Measurements from ENCODE around the gene C3. TPM values are rescaled to one million over a fixed set of nuclear protein-coding genes. Genes with fewer than 3 reads are reported as not detected.

The C3 gene
- total RNA-seq, 2 experiments from 2014 or later: 0.93 to 1.0 TPM

DNA sequence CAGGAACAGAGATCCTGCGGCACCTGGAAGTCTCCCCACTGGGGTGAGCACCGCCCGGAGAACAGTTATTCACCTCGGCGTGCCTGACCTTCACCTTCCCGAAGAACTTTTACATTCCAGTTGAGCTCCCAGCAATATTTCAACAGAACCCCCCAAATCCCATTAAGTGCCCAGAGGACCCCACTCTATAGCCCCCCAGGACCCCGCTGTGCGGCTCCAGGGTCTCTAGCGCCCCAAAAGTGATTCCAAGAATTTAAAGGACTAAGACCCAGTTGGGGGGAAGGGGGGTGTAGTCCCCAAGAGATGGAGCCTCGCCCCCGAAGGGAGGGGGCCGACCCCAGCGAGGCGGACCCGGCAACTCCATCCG, 16.4 kb upstream of the C3 start:
- peaks cover 19% of the 10 kb centered on the region for H3K36me3 Mint-ChIP-seq (ENCODE audit: low read depth)
- POLR2A ChIA-PET: interaction anchor here (0.6 to 1.8 kb wide), 9 partner anchors 52 to 362 kb away, joined by 3 to 7 read pairs (median 3); no protein-coding TSS in a partner anchor
- ATAC-seq: no peak

DNA sequence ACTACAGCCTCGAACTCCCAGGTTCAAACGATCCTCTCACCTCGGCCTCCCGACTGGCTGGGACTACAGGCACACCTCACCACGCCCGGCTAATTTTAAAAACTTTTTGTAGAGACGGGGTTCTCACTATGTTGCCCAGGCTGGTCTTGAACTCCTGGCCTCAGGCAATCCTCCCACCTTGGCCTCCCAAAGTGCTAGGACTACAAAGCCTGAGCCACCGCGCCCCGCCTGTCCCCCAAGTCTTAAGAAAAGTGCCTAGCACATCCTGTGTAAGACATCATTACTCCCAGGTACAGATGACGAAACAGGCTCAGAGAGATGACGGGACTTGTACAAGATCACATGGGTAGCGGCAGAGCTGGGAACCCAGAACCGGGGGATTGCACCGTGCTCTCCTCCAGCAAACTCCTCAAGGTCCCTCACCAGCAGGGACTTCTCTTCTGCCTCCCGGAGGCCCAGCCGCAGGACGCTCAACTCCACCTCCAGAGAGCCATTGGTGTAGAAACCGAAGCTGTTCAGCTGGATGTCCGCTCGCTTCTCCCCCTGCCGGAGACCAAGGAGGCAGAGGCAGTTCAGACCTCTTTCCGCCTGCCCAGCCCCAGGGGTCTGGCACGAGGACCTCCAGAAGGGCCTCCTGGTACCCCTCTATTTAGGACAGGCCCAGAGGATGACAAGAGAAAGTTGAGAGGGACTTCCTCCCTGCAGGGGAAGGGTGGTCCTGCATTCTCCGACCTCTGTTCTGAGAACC, 15.9 kb upstream of the C3 start:
- ChIA-PET POLR2A (interaction anchor here (0.6 to 1.0 kb wide), 6 partner anchors 31 to 363 kb away, joined by 3 to 4 read pairs (median 4); no protein-coding TSS in a partner anchor), CTCF (interaction anchor here (0.6 to 4.4 kb wide), 11 partner anchors 9 to 220 kb away, joined by 3 to 38 read pairs (median 4); no protein-coding TSS in a partner anchor)
- intact Hi-C loops (cut with DNase I, micrococcal nuclease): loop anchor here (1.0 to 5.0 kb wide), 9 partner anchors 18 to 1136 kb away; partner anchors contain the start of genes PRR36 (in 1 of the 2) and TNFSF14 (in 1 of the 2)
- Mint-ChIP-seq H3K4me1 (peaks cover 35% of the 10 kb centered on the region), H3K27me3 (no peaks in the 10 kb centered on the region), H3K4me3 (peak overlapping the region; percentile 89), H3K27ac (peak overlapping the region; percentile 98), H3K9me3 (ENCODE audit: low read depth) (no peaks in the 10 kb centered on the region), H3K36me3 (ENCODE audit: low read depth) (peaks cover 19% of the 10 kb centered on the region)
- peak; percentile 26 for ATAC-seq
- peak; percentile 83 for DNase-seq

More for the DNA sequence above, 16.4 kb upstream of the C3 start:
- CTCF ChIA-PET: interaction anchor here (0.6 to 4.4 kb wide), 13 partner anchors 35 to 753 kb away, joined by 3 to 38 read pairs (median 4); partner anchors contain the start of genes TNFSF14 and VAV1
- peak overlapping the region; percentile 89 for H3K4me3 Mint-ChIP-seq
- intact Hi-C loops (cut with DNase I, micrococcal nuclease): loop anchor here (1.0 to 5.0 kb wide), 25 partner anchors 18 to 1135 kb away; partner anchors contain the start of genes GTF2F1 (in 1 of the 2), PRR36 (in 1 of the 2), RFX2 (in 1 of the 2) and SH2D3A (in 1 of the 2)
- no peaks in the 10 kb centered on the region for H3K27me3 Mint-ChIP-seq
- peaks cover 39% of the 10 kb centered on the region for H3K4me1 Mint-ChIP-seq
- no peaks in the 10 kb centered on the region for H3K9me3 Mint-ChIP-seq (ENCODE audit: low read depth)
- peak overlapping the region; percentile 98 for H3K27ac Mint-ChIP-seq
- no peak for DNase-seq

DNA sequence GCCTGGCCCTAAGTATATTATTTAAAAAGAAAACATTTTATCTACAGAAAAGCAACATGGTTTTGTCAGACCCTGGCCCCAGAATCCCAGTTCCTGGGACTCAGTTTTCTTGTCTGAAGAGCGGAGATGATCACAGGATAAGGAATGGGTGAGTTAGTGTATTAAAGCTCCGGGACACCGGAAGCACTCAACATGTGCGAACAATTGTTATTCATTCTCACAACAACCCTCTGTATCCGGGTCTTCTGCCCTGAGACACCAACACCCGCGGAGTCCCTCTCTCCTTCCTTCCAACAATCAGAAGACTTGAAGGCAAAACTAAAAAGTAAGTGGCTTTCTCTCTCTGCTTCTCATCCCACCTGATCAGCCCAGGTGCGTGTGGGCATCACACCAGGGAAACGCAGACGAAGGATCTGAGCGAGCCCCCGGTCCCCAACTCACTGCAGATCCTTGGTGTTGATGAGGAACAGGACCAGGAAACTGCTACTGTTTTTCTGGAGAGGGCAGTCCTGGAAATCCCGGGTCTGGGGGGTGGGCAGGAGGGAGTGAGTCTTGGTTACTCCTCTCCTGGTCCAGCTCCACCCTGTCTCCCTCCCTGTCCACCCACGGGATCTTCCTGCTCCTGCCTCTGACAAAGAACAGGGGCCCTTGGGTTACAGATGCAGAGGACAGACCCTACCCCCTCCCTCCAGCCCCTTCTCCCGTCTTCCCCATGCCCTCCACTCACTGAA, 14.9 kb upstream of the C3 start:
- Mint-ChIP-seq H3K4me3 (peak overlapping the region; percentile 89), H3K4me1 (peaks cover 29% of the 10 kb centered on the region), H3K27me3 (no peaks in the 10 kb centered on the region), H3K27ac (peak overlapping the region; percentile 98), H3K36me3 (ENCODE audit: low read depth) (peaks cover 19% of the 10 kb centered on the region), H3K9me3 (ENCODE audit: low read depth) (no peaks in the 10 kb centered on the region)
- intact Hi-C loops (cut with DNase I, micrococcal nuclease): loop anchor here in 1 of 2 experiments (5.0 kb wide), 1 partner anchor 1137 kb away; the partner anchor contains the start of gene PRR36
- no peak for ATAC-seq
- CTCF ChIA-PET: interaction anchor here (0.6 to 1.7 kb wide), 4 partner anchors 87 to 219 kb away, joined by 3 to 8 read pairs (median 3); no protein-coding TSS in a partner anchor
- POLR2A ChIA-PET: no interaction called here
- DNase-seq: no peak

DNA sequence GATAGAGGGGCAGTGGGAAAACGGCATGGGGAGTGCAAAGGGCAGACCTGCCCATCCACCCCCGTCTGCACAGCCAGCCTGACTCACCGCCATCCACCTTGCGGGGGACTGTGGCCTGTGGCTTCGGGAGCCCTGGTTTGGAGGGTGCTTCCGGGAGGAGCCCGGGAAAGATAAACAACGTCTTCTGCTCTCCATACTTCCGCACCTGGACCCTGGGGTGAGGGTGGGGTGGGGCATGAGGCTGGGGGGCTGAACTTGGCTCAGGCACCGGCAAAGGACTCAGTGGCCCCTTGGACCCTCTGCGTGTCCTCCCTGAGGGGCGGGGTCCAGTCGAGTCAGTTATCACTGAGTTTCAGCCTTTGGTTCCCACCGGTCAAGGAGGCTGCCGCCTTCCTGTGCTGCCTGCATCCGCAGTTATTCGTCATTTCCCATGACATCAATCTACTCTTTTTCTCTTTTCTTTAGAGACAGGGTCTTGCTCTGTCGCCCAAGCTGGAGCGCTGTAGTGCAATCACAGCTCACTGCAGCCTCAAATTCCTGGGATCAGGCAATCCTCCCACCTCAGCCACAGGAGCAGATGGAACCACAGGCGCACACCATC, 13.7 kb upstream of the C3 start:
- CTCF ChIA-PET: no interaction called here
- DNase-seq: no peak
- no peaks in the 10 kb centered on the region for H3K9me3 Mint-ChIP-seq (ENCODE audit: low read depth)
- no peak overlapping the region for H3K4me3 Mint-ChIP-seq
- POLR2A ChIA-PET: no interaction called here
- H3K27ac Mint-ChIP-seq: no peak overlapping the region
- intact Hi-C loops (cut with DNase I, micrococcal nuclease): no loop called here
- peaks cover 27% of the 10 kb centered on the region for H3K4me1 Mint-ChIP-seq
- no peaks in the 10 kb centered on the region for H3K27me3 Mint-ChIP-seq
- H3K36me3 Mint-ChIP-seq (ENCODE audit: low read depth): peaks cover 19% of the 10 kb centered on the region
- ATAC-seq: no peak

DNA sequence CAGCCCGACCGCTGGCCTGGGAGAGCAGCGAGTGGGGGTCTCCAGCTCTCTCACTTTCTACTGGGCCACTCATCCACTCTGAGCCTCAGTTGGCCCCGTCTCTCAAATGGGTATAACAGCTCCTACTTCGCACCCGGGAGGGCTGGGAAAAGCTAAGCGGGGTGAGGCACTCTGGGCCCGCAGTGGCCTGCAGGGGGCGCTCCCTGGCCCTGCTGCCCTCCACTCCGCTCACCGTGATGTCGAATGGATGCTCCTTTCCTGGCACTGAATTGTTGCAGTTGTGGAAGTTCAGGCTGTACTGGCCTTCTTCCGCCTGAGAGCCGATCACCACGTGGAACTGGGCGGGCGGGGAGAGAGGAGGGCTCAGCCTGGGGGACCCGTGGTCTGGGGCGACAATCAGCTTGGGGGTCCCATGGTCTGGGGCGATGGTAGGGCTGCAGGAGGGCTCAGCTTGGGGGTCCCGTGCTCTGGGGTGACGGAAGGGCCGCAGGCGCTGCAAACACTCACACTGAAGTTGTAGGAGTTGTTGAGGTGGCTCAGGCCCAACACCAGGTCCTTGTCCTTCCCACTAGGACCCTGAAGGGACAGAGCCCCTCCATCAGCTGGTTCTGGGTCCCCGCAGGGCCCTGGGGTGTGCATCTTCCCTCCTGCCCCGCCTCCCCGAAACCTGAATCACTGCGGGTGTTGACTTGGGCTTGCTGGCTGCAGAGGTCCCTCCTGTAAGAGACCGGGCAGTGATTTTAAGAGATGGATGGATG, 13.1 kb upstream of the C3 start:
- ATAC-seq: no peak
- POLR2A ChIA-PET: interaction anchor here (0.6 kb wide), 1 partner anchor 66 kb away, joined by 3 read pairs; no protein-coding TSS in a partner anchor
- CTCF ChIA-PET: interaction anchor here (0.9 to 1.2 kb wide), 3 partner anchors 10 to 130 kb away, joined by 3 to 4 read pairs (median 3); no protein-coding TSS in a partner anchor
- Mint-ChIP-seq H3K4me3 (no peak overlapping the region), H3K9me3 (ENCODE audit: low read depth) (no peaks in the 10 kb centered on the region), H3K4me1 (peaks cover 20% of the 10 kb centered on the region), H3K27ac (no peak overlapping the region), H3K36me3 (ENCODE audit: low read depth) (peaks cover 19% of the 10 kb centered on the region), H3K27me3 (no peaks in the 10 kb centered on the region)
- intact Hi-C loops (cut with DNase I, micrococcal nuclease): no loop called here
- peak; percentile 55 for DNase-seq

DNA sequence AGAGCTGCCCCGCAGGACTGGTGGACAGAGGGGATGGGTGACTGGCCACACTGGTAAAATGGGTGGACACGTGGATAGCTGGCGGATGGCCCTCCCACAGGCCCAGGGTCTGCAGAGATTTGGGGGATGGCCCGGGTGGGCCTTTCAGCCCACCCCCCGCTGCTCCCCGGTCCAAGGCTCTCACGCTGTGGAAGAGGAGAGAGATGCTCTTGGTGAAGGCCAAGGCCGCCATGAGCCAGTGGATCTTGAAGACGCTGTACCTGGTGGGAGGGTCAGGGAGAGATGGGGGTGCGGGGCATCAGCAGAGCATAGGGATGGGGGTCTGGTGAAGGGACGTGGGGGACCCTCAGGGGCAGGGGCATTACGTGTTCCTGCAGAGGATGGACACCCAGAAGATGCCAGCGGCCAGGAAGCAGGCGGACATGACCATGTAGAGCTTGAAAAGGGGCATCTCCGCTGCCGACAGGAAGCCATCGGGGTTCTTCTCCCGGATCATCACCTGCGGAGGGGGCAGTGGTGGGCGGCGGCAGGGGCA, 12.4 kb upstream of the C3 start:
- H3K27ac Mint-ChIP-seq: no peak overlapping the region
- ATAC-seq (no peak), DNase-seq (no peak)
- CTCF ChIA-PET: interaction anchor here (0.9 to 1.2 kb wide), 3 partner anchors 11 to 131 kb away, joined by 3 to 4 read pairs (median 3); no protein-coding TSS in a partner anchor
- no peak overlapping the region for H3K4me3 Mint-ChIP-seq
- H3K27me3 Mint-ChIP-seq: no peaks in the 10 kb centered on the region
- intact Hi-C loops (cut with DNase I, micrococcal nuclease): no loop called here
- peaks cover 19% of the 10 kb centered on the region for H3K36me3 Mint-ChIP-seq (ENCODE audit: low read depth)
- H3K9me3 Mint-ChIP-seq (ENCODE audit: low read depth): no peaks in the 10 kb centered on the region
- peaks cover 14% of the 10 kb centered on the region for H3K4me1 Mint-ChIP-seq
- POLR2A ChIA-PET: no interaction called here

DNA sequence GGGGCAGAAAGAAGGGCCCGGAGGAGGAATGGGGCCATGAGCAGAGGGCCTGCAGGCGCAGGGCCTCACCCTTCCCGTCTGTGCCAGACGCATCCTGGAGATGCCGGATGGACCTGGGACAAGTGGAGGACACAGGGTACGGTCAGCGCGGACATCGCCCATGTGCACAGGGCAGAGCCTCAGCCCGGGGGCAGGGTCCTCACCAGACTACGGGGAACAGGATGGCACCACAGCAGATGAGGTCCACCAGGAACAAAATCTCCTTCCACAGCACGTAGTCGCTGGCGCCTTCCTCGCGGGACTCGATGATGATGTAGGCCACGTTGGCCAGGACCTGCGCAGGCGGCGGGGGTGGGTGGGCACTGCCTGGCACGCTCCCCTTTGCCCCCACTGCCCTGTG, 11.4 kb upstream of the C3 start:
- Mint-ChIP-seq H3K4me1 (peaks cover 11% of the 10 kb centered on the region), H3K9me3 (ENCODE audit: low read depth) (no peaks in the 10 kb centered on the region), H3K36me3 (ENCODE audit: low read depth) (peaks cover 19% of the 10 kb centered on the region), H3K27me3 (no peaks in the 10 kb centered on the region), H3K27ac (no peak overlapping the region), H3K4me3 (no peak overlapping the region)
- ChIA-PET POLR2A (no interaction called here), CTCF (no interaction called here)
- ATAC-seq: no peak
- no peak for DNase-seq
- intact Hi-C loops (cut with DNase I, micrococcal nuclease): no loop called here

DNA sequence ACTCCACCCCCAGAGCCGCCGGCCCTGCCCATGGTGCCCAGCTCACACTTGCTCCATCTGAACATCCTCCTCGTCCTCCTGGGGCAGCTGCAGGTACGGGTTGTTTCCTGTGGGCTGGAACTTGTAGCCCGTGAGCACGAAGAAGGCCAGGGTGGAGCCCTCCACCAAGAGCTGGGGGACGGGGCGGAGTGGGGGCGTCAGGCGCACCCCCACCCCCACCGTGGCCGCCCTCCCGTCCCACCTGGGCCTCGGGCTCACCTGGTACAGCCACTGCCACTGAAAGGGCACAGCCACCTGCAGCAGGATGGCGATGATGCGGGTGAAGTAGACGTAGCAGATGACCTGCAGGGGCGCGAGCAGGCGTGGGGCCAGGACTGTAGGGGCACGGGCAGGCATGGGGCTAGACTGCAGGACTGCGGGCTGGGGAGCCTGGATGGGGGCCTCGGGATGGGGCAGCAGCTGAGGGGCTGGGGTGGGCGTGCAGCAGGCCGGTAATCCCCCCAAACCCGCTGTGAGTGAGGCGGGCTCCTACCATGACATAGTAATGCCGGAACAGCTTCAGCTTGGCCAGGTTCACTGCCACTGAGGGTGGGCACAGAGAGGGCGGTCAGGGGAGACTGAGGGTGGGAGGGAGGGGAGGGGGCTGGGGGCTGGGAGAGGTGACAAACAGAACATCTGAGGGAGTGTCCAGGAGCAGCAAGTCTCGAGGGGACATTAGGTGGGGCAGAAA, 10.7 kb upstream of the C3 start:
- ATAC-seq (no peak), DNase-seq (no peak)
- Mint-ChIP-seq H3K27ac (no peak overlapping the region), H3K4me1 (peaks cover 8% of the 10 kb centered on the region), H3K4me3 (no peak overlapping the region), H3K9me3 (ENCODE audit: low read depth) (no peaks in the 10 kb centered on the region), H3K36me3 (ENCODE audit: low read depth) (peaks cover 16% of the 10 kb centered on the region), H3K27me3 (no peaks in the 10 kb centered on the region)
- intact Hi-C loops (cut with DNase I, micrococcal nuclease): no loop called here
- ChIA-PET CTCF (no interaction called here), POLR2A (no interaction called here)

DNA sequence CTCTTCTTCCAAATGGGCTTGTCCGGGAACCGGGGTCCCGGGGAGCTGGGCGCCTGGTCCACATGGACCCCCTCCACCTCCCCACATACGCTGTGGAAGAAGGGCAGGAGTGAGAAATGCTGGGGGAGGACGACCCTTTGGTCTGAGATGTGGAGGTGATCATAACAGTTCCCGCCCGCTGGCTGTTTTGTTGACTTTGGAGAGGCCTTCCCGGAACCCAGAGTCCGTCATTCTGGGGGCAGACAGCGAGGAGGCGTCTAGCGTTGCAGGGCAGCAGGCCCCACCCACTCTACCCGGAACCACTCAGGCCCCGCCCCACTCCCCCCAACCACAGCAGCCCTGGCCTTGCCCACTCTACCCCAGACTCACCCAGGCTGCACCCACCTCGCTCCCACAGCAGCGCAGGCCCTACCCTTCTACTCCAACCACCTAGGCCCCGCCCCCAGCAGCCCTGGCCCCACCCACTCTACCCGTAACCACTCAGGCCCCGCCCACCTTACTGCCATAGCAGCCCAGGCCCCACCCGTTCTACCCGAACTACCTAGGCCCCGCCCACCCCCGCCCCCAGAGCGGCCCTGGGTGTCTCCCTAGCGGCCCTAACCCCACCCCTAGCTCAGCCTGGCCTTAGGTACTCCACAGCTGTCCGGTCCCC, 9.8 kb upstream of the C3 start:
- peak; percentile 89 for ATAC-seq
- Mint-ChIP-seq H3K9me3 (ENCODE audit: low read depth) (no peaks in the 10 kb centered on the region), H3K27me3 (no peaks in the 10 kb centered on the region), H3K4me3 (no peak overlapping the region), H3K36me3 (ENCODE audit: low read depth) (peaks cover 14% of the 10 kb centered on the region), H3K27ac (no peak overlapping the region), H3K4me1 (peaks cover 2% of the 10 kb centered on the region)
- DNase-seq: peak; percentile 82
- POLR2A ChIA-PET: no interaction called here
- intact Hi-C loops (cut with DNase I, micrococcal nuclease): no loop called here
- CTCF ChIA-PET: no interaction called here

Data from activated CD4-positive, alpha-beta T cell treated with anti-CD3 and anti-CD28 coated beads for 36 hours (primary cell).